SU-DHL-6 (cell line): ENCODE measurements around the gene RPS14.

Experiments
- CTCF ChIP-seq: fragments of 200-600 bp; sonication (generic); IDR thresholded peaks from one replicate; pipeline ENCODE4 v1.5.1; 2017; ENCODE audit warnings: antibody characterized with exemption, mild to moderate bottlenecking, low read length, moderate library complexity; ENCODE audit not compliant: insufficient read depth, poor library complexity, severe bottlenecking
- EZH2phosphoT487 ChIP-seq: fragments of 200-600 bp; sonication (generic), shearing (Covaris generic); conservative IDR thresholded peaks from 2 replicates; pipeline ENCODE4 v1.6.1; 2018; ENCODE audit warnings: mild to moderate bottlenecking, antibody characterized with exemption, low read length, moderate library complexity, mixed read lengths

- TF ChIP-seq CTCF (no peak), EZH2phosphoT487 (no peak)
Observed at GRCh38 chr5:150431574-150431973, 18.0 kb downstream of the RPS14 start.
